HG03039 (cell line): ENCODE measurements around the gene COL5A1.
"Not testable (repeated sequence)": the region's sequence is repeated elsewhere in the genome, so short reads cannot be mapped to it uniquely, and the experiment has no call there.

Experiments
- ATAC-seq: cut with Tn5 transposase; IDR thresholded peaks from one replicate; pipeline ENCODE4 v1.9.1; 2021; ENCODE audit warnings: mild to moderate bottlenecking, moderate library complexity; ENCODE audit not compliant: unreplicated experiment

Gene COL5A1

DNA sequence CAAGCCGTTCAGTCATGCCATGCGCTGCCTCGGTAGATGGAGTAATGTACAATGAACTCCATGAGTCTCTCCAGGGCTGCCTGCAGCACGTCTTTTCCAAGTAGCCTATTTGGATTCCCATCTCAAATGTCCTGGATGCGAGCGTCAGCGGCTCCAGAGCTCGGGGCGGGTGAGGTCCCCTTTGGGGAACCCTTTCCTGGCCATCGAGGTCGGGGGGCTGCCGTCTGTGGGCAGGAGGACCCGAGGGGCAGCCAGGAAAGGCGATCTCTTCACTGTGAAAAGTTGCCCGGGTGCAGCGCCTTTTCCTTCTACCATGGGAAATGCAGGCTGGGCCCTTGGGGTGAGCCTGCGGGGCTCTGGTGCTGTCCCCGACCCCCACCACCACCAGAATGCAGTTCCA lies 202.1 kb downstream of the COL5A1 start:
- ATAC-seq = no peak

DNA sequence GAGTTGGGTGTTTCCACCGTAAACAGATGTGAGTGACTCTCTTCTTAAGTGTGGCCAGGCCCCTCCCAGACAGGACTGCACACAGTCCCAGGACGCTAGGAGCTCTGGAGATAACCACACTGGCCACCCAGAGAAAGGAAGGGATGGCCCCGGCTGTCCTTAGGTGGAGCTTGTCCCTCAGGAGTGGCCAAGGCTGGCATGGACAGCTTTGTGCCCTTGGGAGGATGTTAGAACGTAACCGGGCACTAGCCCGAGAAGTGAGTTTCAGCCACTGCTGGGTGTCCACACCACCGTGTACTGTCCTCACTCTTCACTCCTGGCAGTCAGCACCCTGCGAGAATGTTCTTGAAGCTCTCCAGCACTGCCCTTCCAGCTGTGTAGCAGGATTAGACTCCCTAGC lies 203.2 kb downstream of the COL5A1 start:
- ATAC-seq = no peak

DNA sequence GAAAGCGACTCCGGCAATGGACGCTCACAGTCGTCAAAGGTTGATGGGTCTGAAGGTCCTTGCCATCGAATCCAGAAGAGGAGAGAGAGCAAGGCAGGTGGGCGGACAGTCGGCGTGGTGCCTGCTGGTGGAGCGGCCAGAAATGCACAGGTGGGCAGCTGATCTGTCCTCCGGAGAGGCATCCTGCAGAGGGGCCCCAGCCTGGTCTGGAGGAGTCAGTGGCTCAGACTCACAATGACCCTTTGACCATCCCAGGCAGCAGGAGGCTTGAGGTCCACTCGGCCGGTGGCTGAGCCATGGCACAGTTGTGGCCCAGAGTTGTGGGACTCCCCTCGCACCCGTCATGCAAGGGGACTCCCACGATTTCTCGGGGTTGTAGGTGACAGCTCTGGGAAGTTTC lies 204.6 kb downstream of the COL5A1 start:
- ATAC-seq = no peak

DNA sequence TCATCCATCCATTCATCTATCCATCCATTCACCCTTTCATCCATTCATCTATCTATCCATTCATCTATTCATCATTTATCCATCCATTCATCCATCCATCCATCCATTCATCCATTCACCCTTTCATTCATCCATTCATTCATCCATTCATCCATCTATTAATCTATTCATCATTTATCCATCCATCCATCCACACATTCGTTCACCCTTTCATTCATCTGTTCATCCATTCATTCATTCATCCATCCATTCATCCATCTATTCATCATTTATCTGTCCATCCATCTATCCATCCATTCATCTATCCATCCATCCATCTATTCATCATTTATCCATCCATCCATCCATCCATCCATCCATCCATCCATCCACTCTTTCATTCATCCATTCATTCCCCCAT lies 205.1 kb downstream of the COL5A1 start:
- ATAC-seq = no peak

DNA sequence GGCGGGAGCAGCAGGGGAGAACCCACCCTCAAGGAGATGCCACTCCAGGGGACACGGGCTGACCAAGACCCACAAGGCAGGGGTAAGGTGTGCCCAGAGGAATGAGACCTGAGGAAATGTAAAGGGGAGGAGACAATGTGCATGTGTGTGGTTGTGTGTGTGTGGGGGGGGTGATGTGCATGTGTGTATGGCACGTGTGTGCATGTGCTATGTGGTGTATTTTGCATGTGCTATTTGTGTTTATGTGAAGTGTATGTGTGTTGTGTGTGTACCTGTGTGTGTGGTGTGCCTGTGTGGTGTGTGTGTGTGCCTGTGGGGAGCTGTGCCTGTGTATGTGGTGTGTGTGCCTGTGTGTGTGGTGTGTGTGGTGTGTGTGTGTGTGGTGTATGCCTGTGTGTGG lies 205.5 kb downstream of the COL5A1 start:
- ATAC-seq = no peak

DNA sequence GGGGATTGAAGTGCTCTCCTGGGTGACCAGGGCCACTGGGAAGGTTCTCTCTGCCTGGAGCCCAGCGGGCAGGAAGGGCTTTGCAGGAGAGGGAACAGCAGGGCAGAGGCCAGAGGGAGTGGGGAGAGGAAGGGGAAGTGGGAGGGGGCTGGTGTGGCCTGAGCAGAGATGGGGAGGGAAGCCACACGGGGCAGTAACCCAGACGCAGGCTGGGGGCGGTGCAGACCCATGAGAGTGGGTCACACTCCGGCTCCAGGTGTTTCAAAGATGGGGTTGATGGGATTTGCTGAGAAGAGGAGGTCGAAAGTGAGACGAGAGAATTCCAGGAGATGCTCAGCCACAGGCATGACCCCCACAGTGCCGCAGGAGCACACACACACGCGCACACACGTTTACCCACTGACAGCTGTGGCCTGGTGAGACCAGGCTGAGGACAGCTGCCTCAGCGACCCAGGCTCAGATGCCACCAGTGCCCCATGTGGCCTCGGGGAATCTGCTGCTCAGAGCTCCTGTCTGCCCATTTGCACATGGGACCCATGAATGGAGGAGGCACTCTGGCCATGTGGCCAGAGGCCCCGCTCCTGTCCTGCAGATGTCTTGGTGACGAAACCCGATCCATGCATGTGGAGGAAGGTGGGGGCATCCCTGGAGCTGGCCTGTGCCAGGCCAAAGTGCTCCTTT lies 206.3 kb downstream of the COL5A1 start:
- no peak for ATAC-seq

DNA sequence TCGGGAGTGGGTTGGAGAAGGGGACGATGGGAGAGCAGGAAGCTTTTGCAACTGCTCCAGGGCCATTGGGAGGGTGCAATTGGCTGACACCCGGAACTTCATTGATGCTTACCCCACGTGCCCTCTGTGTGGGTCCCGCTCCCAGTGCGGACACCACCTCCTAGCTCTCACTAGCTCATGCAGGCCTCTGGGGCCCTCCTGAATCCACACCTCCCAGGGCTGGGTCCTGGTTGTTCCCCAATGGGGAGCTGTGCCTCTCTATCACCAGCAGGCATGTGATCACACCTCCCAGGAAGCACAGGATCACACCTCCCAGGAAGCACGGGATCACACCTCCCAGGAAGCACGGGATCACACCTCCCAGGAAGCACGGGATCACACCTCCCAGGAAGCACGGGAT lies 206.9 kb downstream of the COL5A1 start:
- no peak for ATAC-seq

DNA sequence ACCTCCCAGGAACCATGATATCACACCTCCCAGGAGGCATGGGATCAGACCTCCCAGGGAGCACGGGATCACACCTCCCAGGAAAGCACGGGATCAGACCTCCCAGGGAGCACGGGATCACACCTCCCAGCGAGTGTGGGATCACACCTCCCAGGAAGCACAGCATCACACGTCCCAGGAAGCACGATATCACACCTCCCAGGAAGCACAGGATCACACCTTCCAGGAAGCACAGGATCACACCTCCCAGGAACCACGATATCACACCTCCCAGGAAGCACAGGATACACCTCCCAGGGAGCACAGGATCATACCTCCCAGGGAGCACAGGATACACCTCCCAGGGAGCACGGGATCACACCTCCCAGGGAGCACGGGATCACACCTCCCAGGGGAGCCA lies 209.0 kb downstream of the COL5A1 start:
- no peak for ATAC-seq

DNA sequence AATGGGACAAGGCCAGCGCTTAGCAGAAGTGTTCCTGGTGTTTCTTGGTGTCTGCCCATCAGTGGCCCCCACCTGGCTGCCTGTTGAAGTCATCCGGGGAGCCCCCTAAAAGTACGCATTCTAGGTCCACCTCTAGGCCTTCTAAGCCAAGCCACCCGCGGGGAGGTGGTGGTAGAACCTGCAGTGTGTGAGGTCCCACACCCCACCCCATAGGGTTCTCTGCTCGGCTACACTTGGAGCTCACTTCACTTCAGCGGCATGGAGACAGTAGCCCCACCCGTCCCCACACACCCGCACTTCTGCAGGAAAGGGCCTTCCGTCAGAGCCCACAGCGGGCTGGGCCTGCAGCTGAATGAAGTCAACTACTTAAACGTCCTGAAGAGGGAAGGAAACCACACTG lies 209.4 kb downstream of the COL5A1 start:
- ATAC-seq = no peak

DNA sequence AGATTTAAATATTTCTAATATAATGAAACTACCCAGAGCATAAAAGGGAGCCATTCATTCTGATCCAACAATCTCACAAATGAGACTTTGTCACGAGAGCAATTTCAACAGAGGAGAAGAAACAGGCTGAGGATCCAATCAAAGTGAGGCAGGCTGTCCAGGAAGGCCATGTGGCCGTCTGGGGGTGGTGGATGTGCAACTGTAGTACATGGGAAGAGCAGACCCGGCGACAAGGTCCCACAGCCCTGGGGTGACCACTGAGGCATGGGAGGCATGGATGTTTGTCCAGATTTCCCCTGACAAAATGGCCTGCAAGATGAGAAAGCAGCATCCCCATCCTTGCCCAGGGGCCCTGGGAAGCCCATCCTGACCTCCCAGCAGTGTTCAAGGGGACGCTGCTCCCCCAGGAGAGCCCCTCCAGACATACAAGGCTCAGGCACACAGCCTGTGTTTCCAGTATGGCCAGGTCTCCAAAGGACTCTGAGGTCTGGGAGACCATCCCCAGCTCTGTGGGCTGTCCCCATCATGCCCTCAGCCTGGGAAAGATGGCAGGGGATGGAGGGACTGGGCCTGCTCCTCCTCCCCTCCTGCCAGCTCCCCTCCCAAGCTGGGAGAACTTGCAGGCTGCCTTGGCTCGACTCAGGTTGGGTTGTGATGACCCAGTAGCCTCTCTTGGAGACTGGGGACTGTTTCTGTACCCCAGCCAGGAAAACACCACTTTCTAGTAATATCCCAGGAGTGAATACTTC lies 211.5 kb downstream of the COL5A1 start:
- no peak for ATAC-seq

DNA sequence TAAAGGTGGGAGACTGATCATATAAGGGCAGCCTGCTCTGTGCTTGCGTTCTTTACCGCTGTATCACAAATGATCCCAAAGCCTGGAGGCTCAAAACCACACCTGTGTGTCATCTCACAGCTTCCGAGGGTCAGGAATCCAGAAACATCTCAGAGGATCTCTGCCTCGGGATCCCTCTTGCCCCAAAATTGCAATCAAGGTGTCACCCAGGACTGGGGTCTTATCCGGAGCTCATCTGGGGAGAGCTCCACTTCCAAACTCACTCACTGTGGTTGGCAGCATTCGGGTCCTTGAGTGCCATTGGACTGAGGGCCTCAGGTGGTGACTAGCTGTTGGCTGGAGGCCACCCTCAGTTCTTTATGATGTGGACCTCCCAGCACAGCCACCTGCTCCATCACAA lies 212.3 kb downstream of the COL5A1 start:
- ATAC-seq = no peak

DNA sequence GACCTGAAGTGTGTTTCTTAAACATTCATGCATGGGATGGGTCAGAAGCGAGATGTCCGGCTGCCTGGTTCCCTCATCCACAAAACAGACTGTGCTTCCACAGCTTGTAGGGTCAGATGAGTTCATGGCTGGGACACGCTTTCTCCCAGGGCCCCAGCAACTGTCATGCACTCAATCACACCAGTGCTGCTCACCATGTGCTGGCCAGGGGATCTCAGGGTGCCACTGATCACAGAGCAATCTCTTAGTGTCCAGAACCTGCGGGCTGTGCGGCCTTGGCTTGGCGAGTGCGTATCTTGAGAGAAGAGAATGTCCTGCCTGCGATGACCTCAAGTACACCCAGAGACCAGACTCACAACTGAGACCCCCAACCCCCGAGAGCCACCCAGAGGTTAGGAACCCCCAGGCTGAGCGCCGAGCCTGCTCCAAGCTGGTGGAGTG lies 213.0 kb downstream of the COL5A1 start:
- no peak for ATAC-seq

DNA sequence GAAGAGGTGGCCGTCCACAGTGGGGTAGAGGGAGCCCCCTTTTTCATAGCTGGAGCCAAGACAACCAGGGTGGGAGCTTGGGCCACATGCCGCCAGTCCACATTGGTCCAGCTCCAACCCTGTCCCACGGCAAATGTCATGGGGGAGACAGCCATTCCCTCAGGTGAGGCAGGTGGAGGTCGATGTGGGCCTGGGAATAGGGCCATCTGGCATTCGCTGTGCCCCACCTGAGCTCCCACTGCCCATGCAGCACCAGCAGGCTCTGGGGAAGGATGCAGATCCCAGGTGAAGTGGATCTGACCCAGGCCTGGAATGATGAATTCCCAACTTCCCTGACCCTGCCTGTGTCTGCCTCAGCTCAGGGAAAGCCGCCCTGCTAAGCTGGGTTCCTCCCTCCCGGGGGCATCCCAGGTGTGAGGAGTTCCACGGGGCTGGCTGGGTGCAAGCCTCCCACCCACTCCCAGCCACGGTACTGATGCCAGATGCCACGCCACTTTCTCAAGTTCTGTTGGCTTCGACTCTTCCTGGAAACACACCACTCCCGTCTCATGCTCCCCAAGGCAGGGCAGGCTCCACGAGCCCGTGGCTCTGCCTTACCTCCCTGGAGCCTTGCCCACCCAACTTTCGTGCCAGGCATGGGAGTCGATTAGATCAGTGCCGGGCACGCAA lies 213.8 kb downstream of the COL5A1 start:
- no peak for ATAC-seq

DNA sequence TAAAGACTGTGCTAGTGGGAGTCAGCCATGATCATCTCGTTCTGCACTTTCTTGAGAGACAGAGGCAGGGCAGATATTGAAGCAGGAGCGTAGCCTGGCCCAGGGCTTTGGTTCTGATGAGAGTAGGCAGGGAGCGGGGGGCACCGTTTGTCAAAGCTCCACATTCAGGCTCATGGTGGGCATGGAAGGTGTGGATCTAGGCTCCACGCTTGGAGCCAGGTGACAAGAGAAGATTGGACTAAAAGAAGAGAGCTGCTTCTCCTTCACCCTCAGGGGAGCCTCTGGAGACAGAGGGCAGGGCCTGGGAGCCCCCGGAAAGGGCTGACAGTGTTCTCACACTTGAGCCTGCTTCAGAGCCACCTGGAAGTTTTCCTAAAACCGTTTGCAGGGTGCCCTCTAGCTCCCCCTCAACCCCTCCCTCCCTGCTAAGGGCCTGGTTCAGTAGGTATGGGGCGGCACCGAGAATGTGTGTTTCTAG lies 214.3 kb downstream of the COL5A1 start:
- ATAC-seq = no peak

DNA sequence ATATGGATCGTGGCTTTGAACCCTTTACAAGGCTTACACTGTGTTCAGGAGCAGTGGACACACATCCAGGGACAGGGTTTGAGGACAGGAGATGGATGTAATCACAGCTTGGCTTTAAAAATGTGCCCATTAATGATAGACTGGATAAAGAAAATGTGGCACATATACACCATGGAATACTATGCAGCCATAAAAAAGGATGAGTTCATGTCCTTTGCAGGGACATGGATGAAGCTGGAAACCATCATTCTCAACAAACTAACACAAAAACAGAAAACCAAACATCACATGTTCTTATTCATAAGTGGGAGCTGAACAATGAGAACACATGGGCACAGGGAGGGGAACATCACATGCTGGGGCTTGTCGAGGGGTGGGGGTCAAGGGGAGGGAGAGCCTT lies 215.8 kb downstream of the COL5A1 start:
- ATAC-seq = not testable (repeated sequence)

DNA sequence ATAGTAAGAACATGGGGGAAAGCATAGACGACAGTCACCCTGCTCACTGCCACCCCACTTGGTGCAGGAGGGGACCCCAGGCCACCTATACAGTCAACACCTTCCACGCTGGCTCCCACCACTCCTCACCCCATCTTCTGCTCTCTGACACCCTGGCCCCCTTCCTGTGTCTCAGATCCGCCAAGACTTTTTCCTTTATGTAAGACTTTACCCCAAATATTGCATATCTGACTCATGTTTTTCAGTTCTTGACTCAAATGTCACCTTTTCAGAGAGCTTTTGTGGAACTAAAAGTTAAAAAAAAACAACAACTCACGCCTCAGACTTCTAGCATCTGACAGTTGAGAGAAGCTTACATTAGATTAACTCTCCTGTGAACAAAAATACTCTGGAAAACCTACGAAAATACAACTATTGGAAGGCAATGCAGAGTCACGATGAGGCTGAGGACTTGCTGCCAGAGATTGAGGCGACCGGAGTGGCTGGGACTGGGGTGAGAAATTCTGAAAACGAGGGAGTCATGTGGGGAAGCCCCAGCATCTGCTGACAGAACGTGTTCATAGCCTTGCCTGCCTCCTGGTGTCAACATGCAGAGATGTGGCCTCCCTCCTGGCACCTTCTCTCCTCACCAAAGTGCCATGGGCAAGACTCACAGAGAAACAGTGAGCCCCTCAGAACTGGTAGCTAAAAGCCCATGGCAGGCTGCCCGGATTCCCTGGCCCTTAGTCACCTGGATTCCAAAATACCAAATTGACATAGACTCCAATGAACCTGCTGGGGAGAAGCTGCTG lies 216.6 kb downstream of the COL5A1 start:
- ATAC-seq = peak; percentile 63

DNA sequence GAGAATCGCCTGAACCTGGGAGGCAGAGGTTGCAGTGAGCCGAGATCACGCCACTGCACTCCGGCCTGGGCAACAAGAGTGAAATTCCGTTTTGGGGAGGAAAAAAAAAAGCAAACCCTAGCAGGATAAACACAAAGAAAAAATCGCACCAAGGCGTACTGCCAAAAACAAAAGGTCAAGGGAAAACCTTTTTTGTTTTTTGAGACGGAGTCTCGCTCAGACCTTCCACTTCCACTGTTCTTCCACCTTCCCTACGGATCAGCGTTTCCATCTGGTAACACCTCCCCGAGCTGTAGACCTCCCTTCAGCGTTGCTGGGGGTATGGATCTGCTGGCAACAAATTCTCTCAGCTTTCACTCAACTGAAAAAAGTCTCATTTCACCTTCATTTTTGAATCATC lies 218.9 kb downstream of the COL5A1 start:
- ATAC-seq = no peak

DNA sequence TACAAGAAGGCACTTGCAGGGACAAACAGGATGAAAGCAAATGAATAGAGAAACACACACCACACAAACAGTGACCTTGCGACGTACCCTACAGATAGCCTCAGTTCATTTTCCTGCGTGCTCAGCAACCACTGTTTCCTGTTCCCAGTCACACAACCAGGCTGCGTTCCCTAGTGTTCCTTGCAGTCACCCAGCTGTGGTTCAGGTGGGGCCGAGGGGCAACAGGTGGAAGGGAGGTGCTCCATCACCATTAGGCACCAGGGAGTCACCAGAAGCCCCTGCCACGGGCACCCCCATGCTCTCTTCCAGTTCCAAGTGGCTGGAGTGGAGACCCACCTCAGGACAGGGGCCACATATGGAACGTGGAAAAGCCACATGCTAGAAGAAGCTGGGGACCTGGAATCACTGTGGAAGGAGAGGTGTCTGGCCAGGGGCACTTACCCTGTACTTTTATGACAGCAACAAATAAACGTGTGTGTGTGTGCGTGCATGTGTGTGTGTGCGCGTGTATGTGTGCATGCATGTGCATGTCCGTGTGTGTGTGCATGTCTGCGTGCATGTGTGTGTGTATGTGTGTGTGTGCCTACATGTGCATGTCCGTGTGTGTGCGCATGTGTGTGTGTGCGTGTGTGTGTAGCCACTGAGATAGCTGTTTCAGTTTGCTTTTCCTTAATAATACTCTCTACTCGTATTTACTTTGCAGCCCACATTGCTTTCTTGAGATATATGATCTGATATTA lies 220.2 kb downstream of the COL5A1 start:
- no peak for ATAC-seq

DNA sequence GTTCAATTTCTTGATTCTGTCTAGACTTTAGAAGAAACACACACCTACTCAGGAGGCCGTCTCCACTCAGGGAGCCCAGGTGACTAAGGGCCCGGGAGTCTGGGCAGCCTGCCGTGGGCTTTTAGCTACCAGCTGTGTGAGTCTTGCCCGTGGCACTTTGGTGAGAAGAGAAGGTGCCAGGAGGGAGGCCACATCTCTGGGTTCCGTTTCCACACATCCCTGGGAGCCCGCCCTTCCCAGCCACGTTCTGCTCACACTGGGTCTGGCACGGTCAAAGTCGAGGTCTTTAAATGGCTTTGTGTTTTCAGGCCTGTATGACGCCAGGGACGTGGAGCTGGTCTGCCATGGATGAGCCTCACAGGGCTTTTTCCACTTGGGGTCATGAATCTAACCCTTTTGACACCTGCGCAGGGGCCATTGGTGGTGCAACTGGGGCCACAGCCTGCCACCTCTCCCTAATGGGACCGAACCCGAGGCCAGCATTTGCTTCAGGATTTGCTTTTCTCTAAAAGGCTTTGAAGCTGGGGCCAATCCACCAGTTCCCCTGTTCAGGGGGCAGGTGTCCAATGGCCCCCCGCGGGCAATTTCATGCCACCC lies 221.8 kb downstream of the COL5A1 start:
- no peak for ATAC-seq
